Activated B cell treated with CpG ODN at 0.5 μM for 24 hours (primary cell): Measurements from ENCODE around the gene SNCG. TPM values are rescaled to one million over a fixed set of nuclear protein-coding genes. Genes with fewer than 3 reads are reported as not detected.
"Not testable (repeated sequence)": the region's sequence is repeated elsewhere in the genome, so short reads cannot be mapped to it uniquely, and the experiment has no call there.

Experiments used
- ATAC-seq: fragments of 200-7000 bp; cut with Tn5 transposase; one replicate; pipeline ENCODE4 v1.10.0; 2021; ENCODE audit warnings: low read depth, mild to moderate bottlenecking, moderate library complexity
- CTCF ChIA-PET: fragments of 350-600 bp; sonication (Branson Sonifier 250); formaldehyde crosslinking; loops from one replicate; lab custom pipeline; 2021; ENCODE audit warnings: antibody characterized with exemption; lab: Charles Lee
- POLR2A ChIA-PET: fragments of 350-600 bp; sonication (Branson Sonifier 250); formaldehyde crosslinking; loops from one replicate; lab custom pipeline; 2021; ENCODE audit warnings: antibody characterized with exemption; lab: Charles Lee
- DNase-seq: peaks from one replicate; pipeline ENCODE4 v3.0.0; 2022
- H3K27ac Mint-ChIP-seq: one replicate; pipeline ENCODE4 v1.8.0; 2020; ENCODE audit warnings: mixed read lengths
- H3K27me3 Mint-ChIP-seq: one replicate; pipeline ENCODE4 v1.8.0; 2021; ENCODE audit warnings: mixed read lengths
- H3K36me3 Mint-ChIP-seq: one replicate; pipeline ENCODE4 v1.8.0; 2021; ENCODE audit warnings: low read depth, mixed read lengths
- H3K4me1 Mint-ChIP-seq: one replicate; pipeline ENCODE4 v1.8.0; 2021; ENCODE audit warnings: mixed read lengths
- H3K4me3 Mint-ChIP-seq: one replicate; pipeline ENCODE4 v1.8.0; 2020; ENCODE audit warnings: mild to moderate bottlenecking, mixed read lengths
- H3K9me3 Mint-ChIP-seq: one replicate; pipeline ENCODE4 v1.8.0; 2020; ENCODE audit warnings: mixed read lengths
- intact Hi-C: fragments of 100-400 bp; cut with micrococcal nuclease; formaldehyde crosslinking; loops from one replicate; pipeline ENCODE4 v1.15.1; 2024
- total RNA-seq: library from RNA; stranded (reverse); gene quantifications from 2 replicates; pipeline ENCODE4 v1.2.3, GENCODE V29; 2022
- TF ChIP-seq, protein P1 (sequence below): fragments of 200-600 bp; IDR thresholded peaks from one replicate; pipeline ENCODE4 v1.8.0; 2022; ENCODE audit warnings: antibody characterized with exemption, mild to moderate bottlenecking

The SNCG gene
- total RNA-seq, 1 donor from 2014 or later: not detected

GRCh38 chr10:87000491-87000890 lies 42.1 kb downstream of the SNCG start:
- ATAC-seq: no peak
- Mint-ChIP-seq H3K4me1 (no peaks in the 10 kb centered on the region), H3K27ac (no peak overlapping the region), H3K27me3 (no peaks in the 10 kb centered on the region), H3K9me3 (no peaks in the 10 kb centered on the region), H3K4me3 (no peak overlapping the region), H3K36me3 (no peaks in the 10 kb centered on the region)
- DNase-seq: no peak
- TF ChIP-seq, protein P1, sequence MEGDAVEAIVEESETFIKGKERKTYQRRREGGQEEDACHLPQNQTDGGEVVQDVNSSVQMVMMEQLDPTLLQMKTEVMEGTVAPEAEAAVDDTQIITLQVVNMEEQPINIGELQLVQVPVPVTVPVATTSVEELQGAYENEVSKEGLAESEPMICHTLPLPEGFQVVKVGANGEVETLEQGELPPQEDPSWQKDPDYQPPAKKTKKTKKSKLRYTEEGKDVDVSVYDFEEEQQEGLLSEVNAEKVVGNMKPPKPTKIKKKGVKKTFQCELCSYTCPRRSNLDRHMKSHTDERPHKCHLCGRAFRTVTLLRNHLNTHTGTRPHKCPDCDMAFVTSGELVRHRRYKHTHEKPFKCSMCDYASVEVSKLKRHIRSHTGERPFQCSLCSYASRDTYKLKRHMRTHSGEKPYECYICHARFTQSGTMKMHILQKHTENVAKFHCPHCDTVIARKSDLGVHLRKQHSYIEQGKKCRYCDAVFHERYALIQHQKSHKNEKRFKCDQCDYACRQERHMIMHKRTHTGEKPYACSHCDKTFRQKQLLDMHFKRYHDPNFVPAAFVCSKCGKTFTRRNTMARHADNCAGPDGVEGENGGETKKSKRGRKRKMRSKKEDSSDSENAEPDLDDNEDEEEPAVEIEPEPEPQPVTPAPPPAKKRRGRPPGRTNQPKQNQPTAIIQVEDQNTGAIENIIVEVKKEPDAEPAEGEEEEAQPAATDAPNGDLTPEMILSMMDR: no peak
- ChIA-PET POLR2A (no interaction called here), CTCF (no interaction called here)
- intact Hi-C loops: no loop called here

- H3K4me3 Mint-ChIP-seq, DNase-seq, H3K27ac Mint-ChIP-seq, intact Hi-C loops, POLR2A ChIA-PET, H3K9me3 Mint-ChIP-seq, H3K36me3 Mint-ChIP-seq, H3K27me3 Mint-ChIP-seq, H3K4me1 Mint-ChIP-seq, CTCF ChIA-PET, ATAC-seq: not testable (repeated sequence)
Measured at GRCh38 chr10:87007124-87007523, 48.7 kb downstream of the SNCG start.

- POLR2A ChIA-PET, DNase-seq, H3K27ac Mint-ChIP-seq, intact Hi-C loops, H3K36me3 Mint-ChIP-seq, ATAC-seq, CTCF ChIA-PET, H3K4me1 Mint-ChIP-seq, H3K27me3 Mint-ChIP-seq, H3K4me3 Mint-ChIP-seq, H3K9me3 Mint-ChIP-seq: not testable (repeated sequence)
Measured at GRCh38 chr10:87007674-87008073, 49.3 kb downstream of the SNCG start.

- CTCF ChIA-PET: interaction anchor here (0.6 kb wide), 1 partner anchor 1065 kb away, joined by 3 read pairs; no protein-coding TSS in a partner anchor
- DNase-seq, H3K9me3 Mint-ChIP-seq, H3K36me3 Mint-ChIP-seq, POLR2A ChIA-PET, H3K27ac Mint-ChIP-seq, intact Hi-C loops, H3K4me3 Mint-ChIP-seq, H3K27me3 Mint-ChIP-seq, ATAC-seq, H3K4me1 Mint-ChIP-seq: not testable (repeated sequence)
Measured at GRCh38 chr10:87008303-87008702, 49.9 kb downstream of the SNCG start.

DNA sequence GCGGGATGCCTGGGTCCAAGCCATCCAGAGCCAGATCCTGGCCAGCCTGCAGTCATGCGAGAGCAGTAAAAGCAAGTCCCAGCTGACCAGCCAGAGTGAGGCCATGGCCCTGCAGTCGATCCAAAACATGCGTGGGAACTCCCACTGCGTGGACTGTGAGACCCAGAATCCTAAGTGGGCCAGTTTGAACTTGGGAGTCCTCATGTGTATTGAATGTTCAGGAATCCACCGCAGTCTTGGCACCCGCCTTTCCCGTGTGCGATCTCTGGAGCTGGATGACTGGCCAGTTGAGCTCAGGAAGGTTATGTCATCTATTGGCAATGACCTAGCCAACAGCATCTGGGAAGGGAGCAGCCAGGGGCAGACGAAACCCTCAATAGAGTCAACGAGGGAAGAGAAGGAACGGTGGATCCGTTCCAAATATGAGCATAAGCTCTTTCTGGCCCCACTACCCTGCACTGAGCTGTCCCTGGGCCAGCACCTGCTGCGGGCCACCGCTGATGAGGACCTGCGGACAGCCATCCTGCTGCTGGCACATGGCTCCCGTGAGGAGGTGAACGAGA lies 50.8 kb downstream of the SNCG start:
- POLR2A ChIA-PET, ATAC-seq, CTCF ChIA-PET, DNase-seq, H3K36me3 Mint-ChIP-seq, intact Hi-C loops, H3K27ac Mint-ChIP-seq, H3K27me3 Mint-ChIP-seq, H3K4me3 Mint-ChIP-seq, H3K4me1 Mint-ChIP-seq, H3K9me3 Mint-ChIP-seq: not testable (repeated sequence)

Other genes starting within 250 kb of the SNCG start
- 10.1 and 11.8 TPM in 2 replicates for gene BMPR1A, start 202.0 kb upstream of the SNCG start, total RNA-seq
- 0.27 and 0.29 TPM in 2 replicates for gene MMRN2, start 984 bp upstream of the SNCG start, total RNA-seq
- 7.9 and 9.5 TPM in 2 replicates for gene ADIRF, start 9.9 kb downstream of the SNCG start, total RNA-seq
- gene FAM25A, start 61.7 kb downstream of the SNCG start, total RNA-seq: not detected in 2 replicates
- 96.5 and 98.4 TPM in 2 replicates for gene GLUD1, start 136.2 kb downstream of the SNCG start, total RNA-seq
- 29.3 and 29.6 TPM in 2 replicates for gene SHLD2, start 136.6 kb downstream of the SNCG start, total RNA-seq